Breast epithelium (tissue), 4 donors: ENCODE measurements around the gene THSD4. TPM values are rescaled to one million over a fixed set of nuclear protein-coding genes. Genes with fewer than 3 reads are reported as not detected.
"Not testable (repeated sequence)": the region's sequence is repeated elsewhere in the genome, so short reads cannot be mapped to it uniquely, and the experiment has no call there.

Experiments
- DNase-seq, 2 donors: peaks; one replicate each; pipeline ENCODE4 v3.0.0-alpha.2; 2019; ENCODE audit warnings: low spot score in 2 of 2
- H3K27ac ChIP-seq, 2 donors: fragments of 200-600 bp; sonication (generic) in 1 of 2; one replicate each; pipeline ENCODE4 v1.5.1; 2016 to 2019; ENCODE audit warnings: mild to moderate bottlenecking in 1 of 2
- H3K27me3 ChIP-seq, 2 donors: fragments of 200-600 bp; sonication (generic) in 1 of 2; one replicate each; pipeline versions ENCODE4 v1.5.1 to v1.6.0; 2017 to 2019; ENCODE audit warnings: control low read depth in 1 of 2, mild to moderate bottlenecking in 1 of 2
- H3K36me3 ChIP-seq: fragments of 200-600 bp; one replicate; pipeline ENCODE4 v1.5.1; 2019
- H3K4me1 ChIP-seq, 2 donors: fragments of 200-600 bp; sonication (generic); one replicate each; pipeline ENCODE4 v1.5.1; 2016 to 2019; ENCODE audit warnings: control low read depth in 1 of 2
- H3K4me3 ChIP-seq, 3 donors: fragments of 200-600 bp; sonication (generic); 1 replicate in 2 of 3; 2 replicates in 1 of 3; pipeline ENCODE4 v1.5.1; 2016 to 2019; ENCODE audit warnings: mild to moderate bottlenecking in 3 of 3, moderate library complexity in 2 of 3
- H3K9me3 ChIP-seq, 2 donors: fragments of 200-600 bp; sonication (generic) in 1 of 2; one replicate each; pipeline ENCODE4 v1.5.1; 2016 to 2019; ENCODE audit warnings: control low read depth in 1 of 2
- CTCF ChIP-seq, 3 donors: fragments of 450-650 bp; IDR thresholded peaks; one replicate each; pipeline ENCODE4 v1.5.1; 2016 to 2017; ENCODE audit warnings: antibody characterized with exemption in 3 of 3, mild to moderate bottlenecking in 3 of 3, moderate library complexity in 3 of 3
- POLR2A ChIP-seq: fragments of 450-650 bp; IDR thresholded peaks from one replicate; pipeline ENCODE4 v1.6.1; 2016; ENCODE audit warnings: antibody characterized with exemption, mild to moderate bottlenecking, moderate library complexity
- POLR2AphosphoS5 ChIP-seq, 3 donors: sonication (generic); formaldehyde crosslinking; IDR thresholded peaks; one replicate each; pipeline ENCODE4 v1.6.1; 2017; ENCODE audit warnings: antibody characterized with exemption in 3 of 3
- intact Hi-C: fragments of 100-400 bp; cut with DNase I; formaldehyde crosslinking; loops from one replicate; pipeline ENCODE4 v1.15.1; 2023; ENCODE audit warnings: low total_unique reads
- total RNA-seq, 3 donors: library from RNA; depleted of rRNA; stranded (reverse); fragments of >200 nt; gene quantifications; one replicate each; pipeline ENCODE4 v1.1.0, GENCODE V29; 2016

The THSD4 gene
- total RNA-seq, 3 donors from 2014 or later, result 0.64 to 58.7 (median 41.3) TPM

GRCh38 chr15:71713191-71713809 is 598.0 kb downstream of the THSD4 start:
- Histone ChIP-seq H3K9me3 (no peaks in the 10 kb centered on the region), H3K27ac (peak overlapping the region; percentile 44 to 63), H3K4me1 (no peaks in the 10 kb centered on the region), H3K27me3 (no peaks in the 10 kb centered on the region), H3K36me3 (no peaks in the 10 kb centered on the region), H3K4me3 (no peak overlapping the region)
- TF ChIP-seq POLR2AphosphoS5 (IDR thresholded peaks at IDR 0.05), result no peak
- TF ChIP-seq POLR2A, result no peak
- TF ChIP-seq CTCF (IDR thresholded peaks at IDR 0.05), result no peak
- intact Hi-C loops, result no loop called here
- DNase-seq, result peak in 1 of 2 donors; percentile 18

GRCh38 chr15:71715914-71716313 is 600.6 kb downstream of the THSD4 start:
- Histone ChIP-seq H3K27me3 (no peaks in the 10 kb centered on the region), H3K9me3 (no peaks in the 10 kb centered on the region), H3K36me3 (no peaks in the 10 kb centered on the region), H3K4me3 (no peak overlapping the region), H3K27ac (peak overlapping the region; percentile 74 to 82), H3K4me1 (no peaks in the 10 kb centered on the region)
- DNase-seq, result peak in 1 of 2 donors; percentile 40
- TF ChIP-seq CTCF (IDR thresholded peaks at IDR 0.05), result no peak
- TF ChIP-seq POLR2AphosphoS5 (IDR thresholded peaks at IDR 0.05), result no peak
- no peak for TF ChIP-seq POLR2A
- intact Hi-C loops, result no loop called here

- Histone ChIP-seq H3K36me3 (no peaks in the 10 kb centered on the region), H3K4me3 (no peak overlapping the region), H3K4me1 (no peaks in the 10 kb centered on the region), H3K9me3 (no peaks in the 10 kb centered on the region), H3K27me3 (no peaks in the 10 kb centered on the region), H3K27ac (peak overlapping the region; percentile 74 to 82)
- intact Hi-C loops, result no loop called here
- DNase-seq, result no peak
- TF ChIP-seq CTCF (IDR thresholded peaks at IDR 0.05) (no peak), POLR2AphosphoS5 (IDR thresholded peaks at IDR 0.05) (no peak), POLR2A (no peak)
These were observed 601.7 kb downstream of the THSD4 start for GRCh38 chr15:71716990-71717389.

GRCh38 chr15:71718116-71718910 is 603.0 kb downstream of the THSD4 start:
- Histone ChIP-seq H3K27ac (no peak overlapping the region), H3K27me3 (no peaks in the 10 kb centered on the region), H3K9me3 (no peaks in the 10 kb centered on the region), H3K4me1 (no peaks in the 10 kb centered on the region), H3K4me3 (no peak overlapping the region), H3K36me3 (no peaks in the 10 kb centered on the region)
- no peak for DNase-seq
- TF ChIP-seq CTCF (IDR thresholded peaks at IDR 0.05), result no peak
- no peak for TF ChIP-seq POLR2A
- TF ChIP-seq POLR2AphosphoS5 (IDR thresholded peaks at IDR 0.05), result no peak
- intact Hi-C loops, result no loop called here

- no peak for TF ChIP-seq POLR2A
- TF ChIP-seq POLR2AphosphoS5 (IDR thresholded peaks at IDR 0.05), result no peak
- TF ChIP-seq CTCF (IDR thresholded peaks at IDR 0.05), result no peak
- intact Hi-C loops, result no loop called here
These were observed 608.1 kb downstream of the THSD4 start for GRCh38 chr15:71723344-71723743.

GRCh38 chr15:71725207-71725955 is 610.1 kb downstream of the THSD4 start:
- H3K4me1 ChIP-seq, H3K36me3 ChIP-seq, DNase-seq, H3K27me3 ChIP-seq, H3K27ac ChIP-seq, intact Hi-C loops, H3K9me3 ChIP-seq, H3K4me3 ChIP-seq: not testable (repeated sequence)

More at GRCh38 chr15:71723344-71723743, 608.1 kb downstream of the THSD4 start:
- Histone ChIP-seq H3K27ac (no peak overlapping the region), H3K4me3 (no peak overlapping the region), H3K27me3 (no peaks in the 10 kb centered on the region), H3K9me3 (no peaks in the 10 kb centered on the region), H3K36me3 (no peaks in the 10 kb centered on the region), H3K4me1 (no peaks in the 10 kb centered on the region)
- DNase-seq, result no peak
